GM23248 (cell line): ENCODE data around the gene FBXO38.

Experiments used
- EZH2 ChIP-seq: fragments of 200-600 bp; sonication (generic); IDR thresholded peaks from 2 replicates; pipeline ENCODE4 v1.6.1; 2018; ENCODE audit warnings: antibody characterized with exemption, mild to moderate bottlenecking; ENCODE audit not compliant: insufficient read depth, poor library complexity, severe bottlenecking
- EZH2phosphoT487 ChIP-seq: fragments of 200-600 bp; sonication (generic); IDR thresholded peaks from 2 replicates; pipeline ENCODE4 v1.6.1; 2018; ENCODE audit warnings: antibody characterized with exemption, moderate library complexity, mild to moderate bottlenecking, low read depth; ENCODE audit not compliant: insufficient read depth

GRCh38 chr5:148457183-148457620 is 73.4 kb downstream of the FBXO38 start:
- TF ChIP-seq EZH2 (no peak), EZH2phosphoT487 (no peak)
